HUES64 (cell line): ENCODE measurements around the gene SLC25A46.

ENCODE experiments used
- H3K27ac ChIP-seq: 2 replicates; pipeline ENCODE4 v1.7.0; 2013; ENCODE audit warnings: low read depth, low read length, inconsistent platforms
- H3K27me3 ChIP-seq: 2 replicates; pipeline ENCODE4 v1.6.1; 2013; ENCODE audit warnings: mild to moderate bottlenecking, low read length; ENCODE audit not compliant: insufficient read depth
- H3K36me3 ChIP-seq: 2 replicates; pipeline ENCODE4 v1.6.1; 2013; ENCODE audit warnings: mild to moderate bottlenecking, low read length; ENCODE audit not compliant: insufficient read depth
- H3K4me1 ChIP-seq: 2 replicates; pipeline ENCODE4 v1.6.1; 2013; ENCODE audit warnings: mild to moderate bottlenecking, low read length, moderate library complexity; ENCODE audit not compliant: insufficient read depth
- H3K4me3 ChIP-seq: 2 replicates; pipeline ENCODE4 v1.5.1; 2013; ENCODE audit warnings: mild to moderate bottlenecking, low read length, moderate library complexity
- H3K9ac ChIP-seq: 2 replicates; pipeline ENCODE4 v1.6.1; 2013; ENCODE audit warnings: mild to moderate bottlenecking, low read depth, low read length
- H3K9me3 ChIP-seq: 2 replicates; pipeline ENCODE4 v1.6.1; 2013; ENCODE audit warnings: low read depth, low read length; ENCODE audit not compliant: insufficient read depth
- WGBS: fragments of 150-250, 120-280 bp; methylation state at CpG from one replicate; pipeline ENCODE4 v1.1.7; 2013; ENCODE audit warnings: missing lambda C conversion rate; 5-methylcytosine and 5-hydroxymethylcytosine counted together

Gene SLC25A46

GRCh38 chr5:110807169-110807568, 68.4 kb downstream of the SLC25A46 start:
- no peaks in the 10 kb centered on the region for H3K4me1 ChIP-seq
- no peak overlapping the region for H3K27ac ChIP-seq
- H3K36me3 ChIP-seq, result no peaks in the 10 kb centered on the region
- no peaks in the 10 kb centered on the region for H3K27me3 ChIP-seq
- H3K4me3 ChIP-seq, result no peak overlapping the region
- H3K9ac ChIP-seq, result no peak overlapping the region
- 92% methylated on average over 3 of the region's 4 CpGs for WGBS
- H3K9me3 ChIP-seq, result no peaks in the 10 kb centered on the region; the same call in 1 of the 2 replicates

- no peak overlapping the region for H3K27ac ChIP-seq
- H3K9ac ChIP-seq, result no peak overlapping the region
- WGBS, result no CpG with 5 or more reads among the region's 1 CpG
- no peaks in the 10 kb centered on the region for H3K36me3 ChIP-seq
- no peak overlapping the region for H3K4me3 ChIP-seq
- H3K4me1 ChIP-seq, result no peaks in the 10 kb centered on the region
- H3K27me3 ChIP-seq, result no peaks in the 10 kb centered on the region
- H3K9me3 ChIP-seq, result no peaks in the 10 kb centered on the region; the same call in 1 of the 2 replicates
Observed at GRCh38 chr5:110809006-110809405, 70.2 kb downstream of the SLC25A46 start.
